ENCODE data around the gene CTSC. TPM values are rescaled to one million over a fixed set of nuclear protein-coding genes. Genes with fewer than 3 reads are reported as not detected.

The CTSC gene
- polyA plus RNA-seq, 1 donor (not counting 4 experiments of a cell fraction or from before 2014, with no cell fraction given): 658 TPM

DNA sequence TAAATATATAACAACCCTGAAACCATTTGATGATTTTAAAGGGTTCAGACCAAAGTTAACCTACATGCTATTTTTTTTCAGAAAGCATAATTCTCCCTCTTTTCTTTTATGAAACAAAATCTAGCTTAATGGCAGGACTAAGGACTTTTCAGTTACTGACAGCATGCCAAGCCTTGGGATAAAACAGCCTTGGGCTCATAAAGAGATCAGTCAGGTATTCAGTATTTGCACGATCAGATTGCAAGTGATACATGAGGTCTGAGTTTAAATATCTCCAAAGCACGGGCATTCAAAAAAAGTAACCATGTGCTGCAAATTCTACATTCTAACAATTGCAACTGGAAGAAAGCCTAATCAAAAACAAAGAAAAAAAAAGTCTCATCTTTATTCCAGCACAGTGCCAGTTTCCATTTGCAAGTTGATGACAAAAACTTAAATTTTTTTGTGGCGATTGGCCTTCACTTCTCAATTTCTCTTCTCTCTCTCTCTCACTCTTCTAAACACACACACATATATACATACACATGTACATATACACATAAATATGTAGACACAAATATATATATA, 60.1 kb downstream of the CTSC start:
- dilution Hi-C loops (cut with MboI; ENCODE audit: extremely low pct_ligation_motif_present, low sequenced_read_pairs): no loop called here

DNA sequence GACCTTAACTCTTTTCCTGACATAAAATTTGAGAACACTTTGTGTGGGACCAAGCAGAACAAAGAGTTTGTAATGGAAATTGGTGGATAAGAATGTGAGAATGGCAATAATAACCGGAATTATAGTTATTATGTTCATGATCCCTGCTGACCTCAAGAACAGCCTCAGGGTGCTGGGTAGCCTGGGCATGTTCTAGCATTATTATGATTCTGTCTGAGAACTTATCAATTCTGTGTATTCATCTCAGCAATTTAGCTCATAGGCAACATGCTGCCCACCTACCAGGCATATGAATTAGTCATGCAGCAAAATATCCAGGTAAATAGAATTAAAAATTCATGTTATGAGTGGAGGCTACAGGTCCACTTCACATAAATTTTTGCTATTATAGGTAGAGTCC, 61.9 kb downstream of the CTSC start:
- no peaks in the 10 kb centered on the region for H3K27me3 ChIP-seq (ENCODE audit: control insufficient read depth, extremely low read depth, insufficient read depth, low read length)
- DNase-seq (ENCODE audit: low read depth, low spot score): no peak
- no peaks in the 10 kb centered on the region for H3K79me2 ChIP-seq (ENCODE audit: control insufficient read depth, insufficient read depth, low read length)
- no peak overlapping the region for H3K4me3 ChIP-seq (ENCODE audit: control insufficient read depth in 2 of 3, extremely low read depth in 1 of 3, insufficient read depth in 2 of 3, low read depth in 1 of 3, low read length in 3 of 3)
- H3K4me2 ChIP-seq (ENCODE audit: control insufficient read depth, extremely low read depth, insufficient read depth, low read depth, low read length): no peak overlapping the region
- H3K36me3 ChIP-seq (ENCODE audit: control insufficient read depth in 2 of 2, extremely low read depth in 1 of 2, insufficient read depth in 2 of 2, low read length in 2 of 2): no peaks in the 10 kb centered on the region
- no peak overlapping the region for H2AFZ ChIP-seq (ENCODE audit: control insufficient read depth, low read length)
- H3K27ac ChIP-seq (ENCODE audit: control insufficient read depth, insufficient read depth, low read length): no peak overlapping the region
- FAIRE-seq: peak; percentile 52
- no peaks in the 10 kb centered on the region for H3K9me1 ChIP-seq (ENCODE audit: control insufficient read depth, extremely low read depth, insufficient read depth, low read length)
- peaks cover 8% of the 10 kb centered on the region for H3K4me1 ChIP-seq (ENCODE audit: control insufficient read depth, extremely low read depth, insufficient read depth, low read length)
- dilution Hi-C loops (cut with MboI; ENCODE audit: extremely low pct_ligation_motif_present, low sequenced_read_pairs): no loop called here
- no peaks in the 10 kb centered on the region for H4K20me1 ChIP-seq (ENCODE audit: control insufficient read depth, extremely low read depth, insufficient read depth, low read length)
- H3K9ac ChIP-seq (ENCODE audit: control insufficient read depth, extremely low read depth, insufficient read depth, low read length): no peak overlapping the region
- H3K9me3 ChIP-seq (ENCODE audit: control insufficient read depth, low read depth, low read length): no peaks in the 10 kb centered on the region
- TF ChIP-seq, protein P1, sequence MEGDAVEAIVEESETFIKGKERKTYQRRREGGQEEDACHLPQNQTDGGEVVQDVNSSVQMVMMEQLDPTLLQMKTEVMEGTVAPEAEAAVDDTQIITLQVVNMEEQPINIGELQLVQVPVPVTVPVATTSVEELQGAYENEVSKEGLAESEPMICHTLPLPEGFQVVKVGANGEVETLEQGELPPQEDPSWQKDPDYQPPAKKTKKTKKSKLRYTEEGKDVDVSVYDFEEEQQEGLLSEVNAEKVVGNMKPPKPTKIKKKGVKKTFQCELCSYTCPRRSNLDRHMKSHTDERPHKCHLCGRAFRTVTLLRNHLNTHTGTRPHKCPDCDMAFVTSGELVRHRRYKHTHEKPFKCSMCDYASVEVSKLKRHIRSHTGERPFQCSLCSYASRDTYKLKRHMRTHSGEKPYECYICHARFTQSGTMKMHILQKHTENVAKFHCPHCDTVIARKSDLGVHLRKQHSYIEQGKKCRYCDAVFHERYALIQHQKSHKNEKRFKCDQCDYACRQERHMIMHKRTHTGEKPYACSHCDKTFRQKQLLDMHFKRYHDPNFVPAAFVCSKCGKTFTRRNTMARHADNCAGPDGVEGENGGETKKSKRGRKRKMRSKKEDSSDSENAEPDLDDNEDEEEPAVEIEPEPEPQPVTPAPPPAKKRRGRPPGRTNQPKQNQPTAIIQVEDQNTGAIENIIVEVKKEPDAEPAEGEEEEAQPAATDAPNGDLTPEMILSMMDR (optimal IDR thresholded peaks at IDR 0.05 in 1 of 3, IDR thresholded peaks at IDR 0.05 in 1 of 3, conservative IDR thresholded peaks at IDR 0.05 in 1 of 3; ENCODE audit: extremely low read depth in 1 of 3, insufficient read depth in 2 of 3, low read length in 3 of 3): no peak
- no peak for TF ChIP-seq EZH2 (IDR thresholded peaks at IDR 0.05; ENCODE audit: low read length)

More for the DNA sequence above, 60.1 kb downstream of the CTSC start:
- H3K4me1 ChIP-seq (ENCODE audit: control insufficient read depth, extremely low read depth, insufficient read depth, low read length): peaks cover 8% of the 10 kb centered on the region
- H3K36me3 ChIP-seq (ENCODE audit: control insufficient read depth in 2 of 2, extremely low read depth in 1 of 2, insufficient read depth in 2 of 2, low read length in 2 of 2): no peaks in the 10 kb centered on the region
- no peak overlapping the region for H3K27ac ChIP-seq (ENCODE audit: control insufficient read depth, insufficient read depth, low read length)
- H3K9me1 ChIP-seq (ENCODE audit: control insufficient read depth, extremely low read depth, insufficient read depth, low read length): no peaks in the 10 kb centered on the region
- H3K9ac ChIP-seq (ENCODE audit: control insufficient read depth, extremely low read depth, insufficient read depth, low read length): no peak overlapping the region
- DNase-seq (ENCODE audit: low read depth, low spot score) (no peak), FAIRE-seq (no peak)
- H2AFZ ChIP-seq (ENCODE audit: control insufficient read depth, low read length): no peak overlapping the region
- H4K20me1 ChIP-seq (ENCODE audit: control insufficient read depth, extremely low read depth, insufficient read depth, low read length): no peaks in the 10 kb centered on the region
- no peak overlapping the region for H3K4me2 ChIP-seq (ENCODE audit: control insufficient read depth, extremely low read depth, insufficient read depth, low read depth, low read length)
- no peaks in the 10 kb centered on the region for H3K27me3 ChIP-seq (ENCODE audit: control insufficient read depth, extremely low read depth, insufficient read depth, low read length)
- TF ChIP-seq, protein P1 (optimal IDR thresholded peaks at IDR 0.05 in 1 of 3, IDR thresholded peaks at IDR 0.05 in 1 of 3, conservative IDR thresholded peaks at IDR 0.05 in 1 of 3; ENCODE audit: extremely low read depth in 1 of 3, insufficient read depth in 2 of 3, low read length in 3 of 3): no peak
- no peak for TF ChIP-seq EZH2 (IDR thresholded peaks at IDR 0.05; ENCODE audit: low read length)
- H3K79me2 ChIP-seq (ENCODE audit: control insufficient read depth, insufficient read depth, low read length): no peaks in the 10 kb centered on the region
- H3K9me3 ChIP-seq (ENCODE audit: control insufficient read depth, low read depth, low read length): no peaks in the 10 kb centered on the region
- no peak overlapping the region for H3K4me3 ChIP-seq (ENCODE audit: control insufficient read depth in 2 of 3, extremely low read depth in 1 of 3, insufficient read depth in 2 of 3, low read depth in 1 of 3, low read length in 3 of 3)

Data from keratinocyte (primary cell).